ENCODE measurements around the gene TSEN54. TPM values are rescaled to one million over a fixed set of nuclear protein-coding genes. Genes with fewer than 3 reads are reported as not detected.
"Not testable (repeated sequence)": the region's sequence is repeated elsewhere in the genome, so short reads cannot be mapped to it uniquely, and the experiment has no call there.

TSEN54 gene
- total and polyA plus RNA-seq, 7 donors: 5.7 to 14.9 (median 9.7) TPM

- WGBS, 3 donors: 76 to 81% (median 80%) methylated on average over 3 of the region's 3 CpGs
- intact Hi-C loops (cut with DNase I): loop anchor here (5.0 kb wide), 3 partner anchors 61 to 196 kb away; partner anchors contain the start of genes MYO15B (in 1 of the 2) and TMEM94 (in 1 of the 2)
- no peak for DNase-seq
- Histone ChIP-seq H3K9me3 (no peaks in the 10 kb centered on the region), H3K36me3 (ENCODE audit: insufficient read depth in 1 of 2, low read depth in 1 of 2) (peaks cover 2 to 42% of the 10 kb centered on the region in 2 donors), H3K4me3 (no peak overlapping the region), H3K4me1 (peaks cover 19% of the 10 kb centered on the region), H3K27ac (no peak overlapping the region), H3K27me3 (ENCODE audit: insufficient read depth in 3 of 3, low read length in 2 of 3) (no peaks in the 10 kb centered on the region)
- TF ChIP-seq CTCF (IDR thresholded peaks at IDR 0.05): no peak
- ATAC-seq: no peak
Measured at GRCh38 chr17:75518201-75518600, 1.9 kb downstream of the TSEN54 start.

GRCh38 chr17:75518983-75519537 is 2.7 kb downstream of the TSEN54 start:
- Histone ChIP-seq H3K9me3 (no peaks in the 10 kb centered on the region), H3K27me3 (ENCODE audit: insufficient read depth in 3 of 3, low read length in 2 of 3) (no peaks in the 10 kb centered on the region), H3K36me3 (ENCODE audit: insufficient read depth in 1 of 2, low read depth in 1 of 2) (peaks cover 2 to 47% of the 10 kb centered on the region in 2 donors), H3K4me1 (peaks cover 14% of the 10 kb centered on the region), H3K27ac (no peak overlapping the region), H3K4me3 (no peak overlapping the region)
- intact Hi-C loops (cut with DNase I): loop anchor here (5.0 kb wide), 3 partner anchors 62 to 197 kb away; partner anchors contain the start of genes MYO15B (in 1 of the 2) and TMEM94 (in 1 of the 2)
- no peak for TF ChIP-seq CTCF (IDR thresholded peaks at IDR 0.05)
- DNase-seq (no peak), ATAC-seq (no peak)
- WGBS, 3 donors: 91 to 95% (median 93%) methylated on average over 9 of the region's 9 CpGs

GRCh38 chr17:75520413-75520812 is 4.1 kb downstream of the TSEN54 start:
- intact Hi-C loops (cut with DNase I); H3K4me3 ChIP-seq; H3K4me1 ChIP-seq; ATAC-seq; DNase-seq; H3K9me3 ChIP-seq; H3K27me3 ChIP-seq (ENCODE audit: insufficient read depth in 3 of 3, low read length in 2 of 3); H3K27ac ChIP-seq: not testable (repeated sequence)
- peaks cover 2 to 50% of the 10 kb centered on the region in 2 donors for H3K36me3 ChIP-seq (ENCODE audit: insufficient read depth in 1 of 2, low read depth in 1 of 2)
- 85 to 91% (median 88%) methylated on average over 8 of the region's 8 CpGs for WGBS, 3 donors

GRCh38 chr17:75521290-75521689 is 5.0 kb downstream of the TSEN54 start:
- no peaks in the 10 kb centered on the region for H3K9me3 ChIP-seq

More at GRCh38 chr17:75521290-75521689, 5.0 kb downstream of the TSEN54 start:
- intact Hi-C loops (cut with DNase I): no loop called here
- Histone ChIP-seq H3K36me3 (ENCODE audit: insufficient read depth in 1 of 2, low read depth in 1 of 2) (peaks cover 2 to 50% of the 10 kb centered on the region in 2 donors), H3K27ac (no peak overlapping the region), H3K27me3 (ENCODE audit: insufficient read depth in 3 of 3, low read length in 2 of 3) (peaks cover 0 to 5% (median 0%) of the 10 kb centered on the region in 3 donors), H3K4me1 (peaks cover 15% of the 10 kb centered on the region), H3K4me3 (no peak overlapping the region)
- 85 to 89% (median 86%) methylated on average over 8 of the region's 8 CpGs for WGBS, 3 donors
- ATAC-seq: no peak
- no peak for DNase-seq
- no peak for TF ChIP-seq CTCF (IDR thresholded peaks at IDR 0.05)
